SIG-M5 treated with dmso at 0.1 percent for 504 hours (cell line): ENCODE results near the gene NAA20.

Source experiments
- DNase-seq: peaks from one replicate; lab custom pipeline; 2025; ENCODE audit not compliant: unreplicated experiment; lab: John Stamatoyannopoulos, UW

Gene NAA20

DNA sequence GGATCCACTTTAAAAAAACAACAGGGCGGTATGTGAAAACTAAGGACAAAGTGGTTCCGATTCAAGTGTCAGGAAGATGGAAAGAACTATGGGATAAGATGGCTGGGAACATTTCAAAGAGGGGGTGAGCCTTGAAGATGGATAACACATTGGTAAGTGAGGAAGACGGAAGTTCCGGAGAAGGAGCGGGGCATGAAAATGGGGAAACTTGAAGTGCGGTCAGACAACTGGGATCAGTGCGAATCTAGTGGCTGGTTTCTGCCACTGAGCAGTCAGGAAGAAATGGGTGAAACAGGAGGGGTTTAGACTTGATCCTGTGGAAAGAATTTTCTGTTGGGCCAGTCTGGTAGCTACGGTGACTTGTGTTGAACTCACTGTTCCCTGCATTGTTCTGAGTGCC is 1.2 kb downstream of the NAA20 start:
- peak; percentile 58 for DNase-seq

DNA sequence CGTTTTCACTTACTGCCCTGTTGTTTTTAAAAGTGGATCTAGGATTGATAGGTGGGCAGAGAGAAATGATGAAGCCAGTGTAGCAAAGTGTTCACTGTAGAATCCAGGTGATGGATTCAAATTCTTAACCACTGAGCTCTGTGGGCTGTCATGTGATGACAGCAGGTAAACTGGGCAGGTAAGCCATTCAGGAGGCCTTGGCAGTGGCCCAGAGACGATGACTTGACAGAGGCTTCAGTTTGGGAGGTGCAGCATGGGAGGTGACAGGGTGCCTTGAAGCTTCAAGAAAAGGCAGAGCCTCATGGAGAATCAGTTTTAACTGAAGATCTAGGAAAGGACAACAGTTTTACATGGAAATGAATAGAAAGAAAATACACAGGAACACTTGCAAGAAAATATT is 2.0 kb downstream of the NAA20 start:
- no peak for DNase-seq

DNA sequence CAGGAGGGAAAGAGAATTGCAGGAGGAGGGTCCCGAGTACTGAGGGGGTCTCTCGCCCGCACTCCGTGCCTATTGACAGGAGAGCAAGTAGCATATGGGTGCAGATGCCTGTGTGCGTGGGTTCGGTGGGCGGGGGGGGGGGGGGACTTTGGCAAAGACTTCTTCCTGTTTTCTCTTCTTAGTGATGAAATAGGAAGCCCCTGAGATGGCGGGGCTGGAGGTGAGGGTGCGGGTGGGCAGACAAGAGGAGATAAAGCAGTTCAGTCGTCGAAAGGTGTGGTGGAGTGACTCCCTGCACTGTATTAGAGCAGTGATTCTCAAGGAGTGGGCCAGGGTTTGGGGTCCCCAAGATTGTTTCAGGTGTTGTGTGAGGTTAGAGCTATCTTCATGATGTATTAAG is 3.7 kb downstream of the NAA20 start:
- DNase-seq = peak; percentile 13

DNA sequence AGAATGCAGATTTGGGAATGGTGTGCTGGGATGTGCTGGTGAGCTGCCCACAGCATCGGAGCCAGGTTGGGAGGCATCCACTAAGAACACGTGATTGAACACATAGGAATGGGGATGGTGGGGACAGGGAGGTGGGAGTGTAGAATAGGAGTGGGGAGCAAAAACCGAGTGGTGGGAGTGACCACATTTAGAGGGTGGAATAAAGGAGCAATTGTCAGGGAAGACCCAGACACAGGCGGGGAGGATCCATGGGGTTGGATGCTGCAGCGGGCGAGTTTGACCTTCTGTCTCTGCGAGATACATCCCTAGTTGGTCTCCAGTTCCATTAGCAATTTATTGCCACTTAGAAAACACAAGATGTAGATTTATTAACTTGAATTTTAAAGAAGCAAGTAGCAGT is 4.7 kb downstream of the NAA20 start:
- no peak for DNase-seq

DNA sequence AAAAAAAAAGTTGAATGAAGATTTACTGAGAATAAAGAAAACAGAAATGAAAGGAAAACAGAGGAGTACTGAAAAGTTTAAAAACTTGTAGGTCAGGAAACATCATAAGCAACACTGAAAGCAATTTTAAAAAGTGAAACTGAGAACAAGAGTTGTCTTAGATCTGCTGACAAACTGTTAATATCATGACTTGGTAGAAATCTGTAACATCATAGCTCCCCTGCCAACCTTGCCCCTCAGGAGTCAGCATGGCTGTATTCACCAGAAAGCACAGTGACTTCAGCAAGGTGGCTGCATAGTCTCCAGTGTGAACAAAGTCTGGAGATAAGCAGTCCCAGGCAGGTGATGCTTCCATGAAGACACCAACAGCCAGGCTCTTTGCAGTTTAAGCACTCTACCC is 5.3 kb downstream of the NAA20 start:
- DNase-seq = no peak

DNA sequence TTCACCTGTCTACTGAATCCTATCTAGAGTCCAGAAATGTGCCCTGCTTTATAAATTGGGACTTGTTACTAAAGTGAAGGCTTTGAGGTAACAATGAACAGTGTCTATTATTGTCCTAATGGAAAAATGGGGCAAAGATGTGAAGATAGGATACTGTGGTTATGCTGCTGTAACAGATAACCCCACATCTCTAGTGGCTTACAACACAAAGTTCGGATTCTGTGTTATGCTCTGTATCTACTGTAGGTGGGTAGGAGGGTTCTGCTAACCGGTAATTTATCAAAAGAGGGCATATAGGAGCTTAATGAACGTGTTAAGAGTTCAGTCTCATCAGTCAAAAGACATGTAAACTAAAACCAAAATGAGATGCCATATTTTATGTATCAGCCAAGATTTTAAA is 6.2 kb downstream of the NAA20 start:
- DNase-seq = no peak

DNA sequence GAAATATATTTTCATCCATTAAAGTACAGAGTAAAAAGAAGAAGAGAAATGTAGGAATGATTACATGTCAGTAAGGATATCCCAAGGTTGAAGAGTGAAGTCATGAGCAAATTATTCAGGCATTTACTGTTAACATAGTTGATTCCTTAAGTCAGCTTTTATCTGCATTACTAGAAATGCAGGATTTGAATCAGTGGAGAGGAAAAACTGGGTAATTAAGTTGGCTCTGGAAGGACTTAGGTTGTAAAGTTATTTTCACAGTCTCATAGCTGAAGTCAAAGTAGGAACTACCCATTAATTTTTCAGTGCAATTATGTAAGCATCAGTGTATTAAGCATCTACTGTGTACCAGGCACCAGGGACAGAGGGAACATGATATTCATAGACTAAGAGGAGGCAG is 7.8 kb downstream of the NAA20 start:
- DNase-seq = no peak

DNA sequence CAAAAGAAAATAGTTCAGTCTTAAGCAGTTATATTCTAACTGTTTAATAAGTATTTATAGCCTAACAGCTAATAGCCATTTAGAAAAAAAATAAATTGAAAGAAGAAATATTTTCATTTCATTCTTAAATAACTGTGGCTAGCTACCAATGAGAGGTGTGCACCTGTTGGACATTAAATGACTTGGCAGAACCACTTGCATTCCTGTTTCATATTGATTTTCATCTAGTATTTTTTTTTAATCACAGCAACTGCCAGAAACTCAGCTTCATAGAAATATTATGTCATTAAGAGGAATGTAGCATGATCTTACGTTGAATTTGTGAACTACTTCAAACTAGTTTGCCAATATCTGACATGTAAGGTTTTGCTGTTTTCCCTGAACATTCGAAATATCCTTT is 10.1 kb downstream of the NAA20 start:
- DNase-seq = no peak

DNA sequence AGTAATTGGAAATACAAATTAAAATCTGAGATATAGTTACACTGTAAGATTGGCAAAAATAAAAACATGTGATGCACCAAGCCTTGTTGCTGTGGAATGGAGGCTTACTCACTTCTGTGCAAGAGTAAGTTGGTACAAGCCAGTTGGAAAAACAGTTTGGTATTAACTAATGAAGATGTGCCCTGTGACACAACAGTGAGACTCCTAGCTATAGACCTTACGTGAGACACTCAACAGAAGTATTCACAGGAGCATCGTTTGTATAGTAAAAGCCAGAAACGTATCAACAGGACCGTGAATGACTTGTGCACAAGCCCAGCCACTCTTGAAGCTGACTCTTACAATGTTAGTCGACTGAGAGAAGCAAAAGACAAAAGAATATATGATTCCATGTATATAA is 14.6 kb downstream of the NAA20 start:
- no peak for DNase-seq

DNA sequence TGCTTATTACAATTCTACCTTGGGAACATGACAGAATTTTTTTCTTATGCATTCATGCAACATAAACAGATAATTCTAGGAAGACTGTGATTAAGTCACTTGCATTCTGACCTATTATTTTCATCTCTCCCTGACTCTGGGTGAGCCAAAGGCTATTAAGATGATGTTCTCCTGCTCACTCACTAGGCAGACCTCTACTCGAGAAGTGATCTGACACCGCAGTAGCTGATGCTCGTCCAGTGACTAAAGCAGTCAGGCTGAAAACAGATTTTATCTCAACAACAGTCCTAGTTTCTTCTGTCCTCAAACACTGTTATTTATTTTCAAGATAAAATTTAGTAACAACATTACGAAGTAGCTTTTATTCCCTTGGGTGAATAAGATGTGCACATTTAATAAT is 17.3 kb downstream of the NAA20 start:
- DNase-seq = no peak

DNA sequence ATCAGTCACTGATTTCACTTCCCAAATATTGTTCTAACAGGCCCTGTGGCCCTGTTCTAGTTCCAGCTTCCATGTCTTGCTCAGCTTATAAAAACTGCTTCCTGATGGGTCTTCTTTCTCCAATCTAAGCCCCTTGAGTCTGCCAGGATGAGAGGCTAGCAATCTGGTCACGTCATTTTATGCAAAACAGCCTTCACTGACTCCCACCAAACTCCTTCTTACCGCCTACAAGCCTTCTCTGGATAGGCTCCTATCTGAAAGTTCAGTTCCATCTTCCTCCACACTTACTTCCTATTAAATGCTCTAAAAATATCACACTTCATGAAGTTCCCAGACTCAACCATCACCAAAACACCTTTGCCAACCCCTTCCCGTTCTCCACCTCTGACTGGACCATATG is 19.6 kb downstream of the NAA20 start:
- DNase-seq = no peak

DNA sequence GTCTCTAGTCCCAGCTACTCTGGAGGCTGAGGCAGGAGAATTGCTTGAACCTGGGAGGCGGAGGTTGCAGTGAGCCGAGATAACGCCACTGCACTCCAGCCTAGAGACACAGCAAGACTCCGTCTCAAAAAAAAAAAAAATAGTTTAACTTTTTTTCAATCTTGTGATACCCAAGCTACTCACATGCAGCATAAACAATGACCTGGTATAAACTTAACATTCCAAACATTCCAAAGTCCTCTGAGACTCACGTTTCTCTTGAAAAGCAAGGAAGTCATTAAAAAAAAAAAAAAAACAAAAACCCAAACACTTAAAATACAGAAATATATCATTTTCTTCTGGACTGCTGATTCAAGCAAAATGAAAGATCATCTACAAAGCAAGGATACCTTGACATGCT is 20.8 kb downstream of the NAA20 start:
- DNase-seq = no peak

DNA sequence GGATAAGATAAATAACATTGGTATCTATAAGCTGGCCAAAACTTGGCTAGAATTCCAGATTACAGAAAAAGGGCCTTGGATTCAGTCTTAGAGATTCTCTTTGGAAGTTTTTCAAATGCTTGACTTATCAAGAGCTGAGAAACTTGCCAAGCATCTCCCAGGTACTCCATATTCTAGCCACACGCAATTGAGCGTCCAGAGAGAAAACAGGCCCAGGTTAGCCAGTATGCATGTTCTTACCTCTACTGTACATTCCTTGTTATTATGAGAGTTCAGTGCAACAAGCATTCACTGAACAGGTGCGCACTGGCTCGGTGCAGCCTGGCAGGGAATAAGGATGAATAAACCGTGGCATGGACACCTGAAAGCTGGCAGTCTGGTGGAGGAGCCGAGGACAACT is 21.4 kb downstream of the NAA20 start:
- DNase-seq = no peak

DNA sequence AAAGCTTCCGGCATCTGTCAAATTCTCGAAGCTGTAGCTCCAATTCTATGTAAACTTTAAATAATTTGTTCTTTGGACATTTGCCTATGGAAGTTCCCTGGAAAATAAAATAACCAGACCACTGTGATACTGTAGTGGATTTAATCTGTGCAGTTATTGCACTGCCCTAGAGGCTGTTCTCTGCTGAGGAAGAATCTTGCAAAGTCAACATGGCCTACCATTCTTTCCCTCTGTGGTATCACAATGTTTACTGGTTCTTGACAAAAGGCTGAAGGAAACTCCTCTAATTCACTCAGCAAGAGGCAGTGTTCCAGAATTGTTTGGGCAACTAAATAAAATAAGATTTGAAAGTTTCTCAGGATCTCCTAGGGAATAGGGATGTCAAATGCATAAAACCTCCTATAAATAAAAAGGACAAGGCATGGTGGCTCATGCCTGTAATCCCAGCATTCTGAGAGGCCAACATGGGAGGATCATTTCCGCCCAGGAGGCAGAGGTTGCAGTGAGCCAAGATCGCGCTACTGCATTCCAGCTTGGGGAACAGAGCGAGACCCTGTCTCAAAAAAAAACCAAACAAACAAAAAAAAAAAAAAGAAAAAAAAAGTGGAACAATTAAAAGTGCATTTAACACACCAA is 22.7 kb downstream of the NAA20 start:
- DNase-seq = no peak

DNA sequence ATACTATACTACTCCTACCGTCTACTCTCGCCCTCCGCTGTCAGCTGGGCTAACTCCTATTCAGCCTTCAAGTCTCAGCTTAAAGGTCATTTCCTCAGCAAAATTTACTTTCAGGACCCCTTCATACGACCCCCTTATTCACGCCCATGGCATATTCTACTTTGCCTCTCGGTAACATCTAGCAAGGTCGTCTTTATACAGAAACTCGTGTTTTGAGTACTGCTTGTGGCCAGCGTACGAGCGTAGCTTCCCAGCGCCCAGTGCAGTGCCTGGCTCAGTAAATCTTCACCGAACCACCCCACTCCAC is 34.6 kb downstream of the NAA20 start:
- no peak for DNase-seq

DNA sequence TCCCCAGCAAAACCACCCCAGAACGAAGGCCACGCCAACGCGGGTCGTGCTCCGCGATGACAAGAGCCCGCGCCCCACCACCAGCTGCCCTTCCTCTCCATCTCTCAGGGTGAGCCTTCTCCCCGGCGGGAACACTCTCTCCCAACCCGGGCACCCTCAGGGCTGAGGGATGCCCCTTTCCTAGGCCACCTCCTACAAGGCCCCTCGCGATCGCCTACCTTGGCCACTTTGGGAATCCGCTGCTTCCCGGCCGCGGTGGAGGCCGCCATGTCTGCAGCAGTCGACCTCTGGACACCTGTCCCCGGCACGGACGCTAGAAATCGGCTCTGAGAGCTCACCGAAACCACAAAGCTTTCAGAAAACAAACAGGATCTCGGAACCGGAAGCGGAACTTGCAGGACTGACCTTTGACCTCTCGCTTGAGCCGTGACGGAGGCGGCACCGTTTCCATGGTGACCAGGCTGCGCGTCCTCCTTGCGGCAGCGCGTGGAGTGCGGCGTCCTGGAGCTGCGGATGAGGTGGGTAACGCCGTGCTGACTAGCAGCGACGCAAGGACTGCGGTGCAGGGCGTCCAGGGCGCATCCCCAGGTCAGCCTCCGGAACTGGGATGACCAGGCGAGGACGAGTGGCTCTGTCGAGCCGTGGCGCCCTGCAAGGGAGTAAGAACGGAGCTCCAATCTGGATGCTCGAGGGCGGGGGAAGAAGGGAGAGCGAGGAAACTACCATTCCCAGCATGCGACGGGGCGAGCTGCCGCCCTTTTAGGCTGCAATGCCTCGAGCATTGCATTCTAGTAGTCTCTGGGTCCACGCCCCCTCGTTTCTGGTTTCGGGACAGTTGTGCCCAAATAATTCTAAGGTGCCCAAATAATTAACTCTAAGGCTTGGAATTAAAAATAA is 35.2 kb downstream of the NAA20 start, which contains the start of the genes CFAP61 and CRNKL1:
Gene CFAP61, plus strand, starts transcription at position 459 of the 897 bp plus-strand sequence. CDS start 4,122 bp downstream, outside the sequence.
Gene CRNKL1, minus strand, starts transcription at position 393 of the 897 bp plus-strand sequence. Its CDS starts 124 bp downstream, at position 269.
- DNase-seq = peak; percentile 97

DNA sequence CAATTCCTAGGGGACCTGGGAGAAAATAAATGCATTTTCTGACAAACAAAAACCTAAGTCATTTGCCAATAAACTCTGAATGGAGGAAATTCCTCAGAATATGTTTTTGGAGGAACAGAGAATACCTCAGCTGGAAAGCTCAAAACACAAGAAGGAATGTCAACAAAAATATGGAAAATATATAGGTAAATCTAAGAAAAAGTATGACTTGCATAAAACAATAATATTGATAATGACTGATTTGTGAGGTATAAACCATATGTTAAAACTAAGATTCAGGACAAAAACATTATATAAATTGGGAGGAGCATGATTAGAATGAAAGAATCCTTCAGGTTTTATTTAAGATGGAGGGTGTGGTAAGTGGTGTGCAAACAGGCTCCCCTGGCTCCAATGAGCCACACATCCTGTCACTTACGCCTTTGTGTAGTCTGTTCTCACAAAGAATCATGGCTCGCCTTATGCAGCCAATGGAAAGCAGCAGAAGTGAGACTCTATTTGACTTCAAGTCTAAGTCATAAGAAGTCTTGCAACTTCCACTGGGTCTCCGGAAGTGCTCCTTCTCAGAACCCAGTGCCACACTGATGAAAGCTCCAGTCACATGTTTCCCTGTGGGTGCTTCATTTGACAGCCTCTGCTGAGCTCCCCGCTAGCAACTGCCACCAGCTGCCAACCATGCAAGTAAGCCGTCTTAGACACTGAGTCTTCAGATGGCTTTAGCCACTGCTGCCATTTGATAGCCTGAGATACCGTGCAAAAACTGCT is 43.3 kb downstream of the NAA20 start:
- DNase-seq = no peak

DNA sequence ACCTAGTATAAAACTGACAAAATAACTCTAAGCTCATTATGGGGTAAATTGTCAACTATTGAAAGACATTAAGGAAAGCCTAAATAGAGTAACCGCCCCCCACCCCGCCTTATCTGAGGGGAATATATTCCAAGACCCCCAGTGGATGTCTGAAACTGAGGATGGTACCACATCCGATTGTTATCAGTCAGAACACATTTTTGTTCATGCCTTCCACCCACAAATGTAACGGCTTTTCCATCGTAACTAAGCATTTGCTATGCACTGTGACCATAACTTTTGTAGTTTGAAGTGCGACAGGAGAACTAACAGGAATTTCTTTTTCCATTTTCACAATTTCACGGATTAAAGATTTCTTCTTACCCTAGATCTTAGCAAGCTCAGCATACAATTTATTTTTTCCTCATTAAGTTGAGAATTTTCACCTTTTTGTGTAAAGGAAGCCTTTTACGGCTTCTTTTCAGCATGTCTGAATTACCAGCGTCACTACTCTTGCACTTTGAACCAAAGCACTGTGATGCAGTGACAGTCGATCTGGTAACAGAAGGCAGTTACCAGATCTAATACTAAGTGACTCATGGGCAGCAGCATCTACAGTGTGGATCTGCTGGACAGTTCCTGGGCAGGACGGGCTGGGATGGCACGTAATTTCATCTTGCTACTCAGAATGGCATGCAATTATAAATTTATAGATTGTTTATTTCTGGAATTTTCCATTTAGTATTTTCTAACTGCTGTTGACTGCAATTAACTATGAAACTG is 47.0 kb downstream of the NAA20 start:
- no peak for DNase-seq

DNA sequence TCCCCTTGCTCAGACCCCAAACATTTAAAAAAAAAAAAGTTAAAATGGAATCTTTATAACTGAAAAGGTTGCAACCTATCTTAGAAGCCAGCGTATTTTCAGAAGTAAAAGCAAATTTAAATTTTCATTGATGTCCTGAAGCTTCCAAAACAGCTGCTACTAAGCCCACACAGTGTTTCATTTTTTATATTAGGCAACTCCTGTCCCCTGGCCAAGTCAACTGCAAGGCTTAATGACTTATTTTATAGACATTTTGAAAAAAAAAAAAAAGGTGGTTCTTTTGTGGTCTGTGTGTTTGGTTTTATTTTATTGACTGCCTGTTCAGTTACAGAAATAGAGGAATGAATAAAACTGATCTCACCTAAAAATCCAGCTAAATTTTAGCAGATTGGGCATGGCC is 48.2 kb downstream of the NAA20 start:
- no peak for DNase-seq

DNA sequence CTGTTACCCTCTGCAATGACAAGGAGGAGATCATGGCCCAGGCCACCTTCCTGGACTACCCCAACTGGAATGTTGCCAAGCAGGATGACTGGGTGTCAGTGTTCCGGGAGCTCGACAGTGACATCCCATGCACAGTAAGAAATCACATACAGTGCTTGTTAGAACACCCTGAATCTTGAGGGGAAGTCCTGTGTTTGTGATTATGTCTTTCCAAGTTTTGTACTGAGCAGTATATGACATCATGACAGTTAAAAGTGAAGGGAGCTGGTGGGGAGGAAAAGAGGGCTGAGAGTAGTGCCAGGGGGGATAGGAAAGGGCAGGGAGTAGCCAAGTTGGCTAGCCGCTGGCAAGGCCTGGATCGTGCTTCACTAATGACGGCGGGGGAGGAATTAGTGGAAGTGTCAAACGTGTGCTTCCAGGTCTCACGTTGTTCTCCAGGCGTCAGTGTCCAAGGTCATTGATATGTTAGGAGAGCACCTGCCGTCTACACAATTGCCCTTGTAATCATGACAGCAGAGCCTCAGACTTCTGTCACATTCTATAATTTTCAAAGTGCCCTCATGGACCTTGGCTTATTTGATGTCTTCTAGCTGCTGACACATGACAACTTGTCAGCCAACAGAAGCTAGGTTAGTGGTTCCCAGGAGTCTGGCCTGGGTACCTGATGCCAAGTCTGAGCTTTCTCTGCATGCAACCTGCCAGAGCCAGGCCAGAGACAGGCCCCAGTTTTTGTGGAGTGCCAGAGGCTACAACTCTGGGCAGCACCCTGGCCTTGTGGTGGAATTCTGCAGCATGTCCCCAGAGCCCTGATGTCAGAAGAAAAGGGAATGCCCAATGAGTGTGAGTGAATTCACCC is 53.9 kb downstream of the NAA20 start:
- DNase-seq = no peak
